ENCODE results near the gene AMELX. TPM values are rescaled to one million over a fixed set of nuclear protein-coding genes. Genes with fewer than 3 reads are reported as not detected.

Gene AMELX
- total and polyA plus RNA-seq, 12 donors: not detected

DNA sequence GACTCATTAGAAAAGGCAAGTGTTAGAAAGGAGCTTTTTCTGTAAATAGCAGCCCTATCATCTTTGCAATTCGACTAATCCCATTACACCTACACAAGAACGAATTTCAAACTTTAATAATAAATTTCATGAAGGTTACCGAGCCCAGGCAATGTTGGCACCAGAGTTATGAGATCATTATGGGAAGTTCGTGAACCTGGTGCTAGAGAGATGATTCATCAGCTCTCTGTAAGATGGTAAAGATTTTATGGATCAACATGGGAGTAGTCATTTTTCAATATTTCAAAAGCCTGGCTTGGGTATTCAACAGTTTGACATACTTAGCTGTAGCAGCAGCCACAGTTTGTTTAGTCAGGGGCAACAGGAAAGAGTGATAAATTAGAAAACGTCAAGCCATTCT is 35.8 kb downstream of the AMELX start:
- H3K4me1 ChIP-seq (replicated peaks in 1 of 2): no peaks in the 10 kb centered on the region
- DNase-seq: no peak
- intact Hi-C loops (cut with DNase I): no loop called here
- H3K9me3 ChIP-seq (replicated peaks in 1 of 3): no peaks in the 10 kb centered on the region
- WGBS, 4 donors: 30 to 36% (median 35%) methylated on average over 5 of the region's 5 CpGs
- TF ChIP-seq, protein P1, sequence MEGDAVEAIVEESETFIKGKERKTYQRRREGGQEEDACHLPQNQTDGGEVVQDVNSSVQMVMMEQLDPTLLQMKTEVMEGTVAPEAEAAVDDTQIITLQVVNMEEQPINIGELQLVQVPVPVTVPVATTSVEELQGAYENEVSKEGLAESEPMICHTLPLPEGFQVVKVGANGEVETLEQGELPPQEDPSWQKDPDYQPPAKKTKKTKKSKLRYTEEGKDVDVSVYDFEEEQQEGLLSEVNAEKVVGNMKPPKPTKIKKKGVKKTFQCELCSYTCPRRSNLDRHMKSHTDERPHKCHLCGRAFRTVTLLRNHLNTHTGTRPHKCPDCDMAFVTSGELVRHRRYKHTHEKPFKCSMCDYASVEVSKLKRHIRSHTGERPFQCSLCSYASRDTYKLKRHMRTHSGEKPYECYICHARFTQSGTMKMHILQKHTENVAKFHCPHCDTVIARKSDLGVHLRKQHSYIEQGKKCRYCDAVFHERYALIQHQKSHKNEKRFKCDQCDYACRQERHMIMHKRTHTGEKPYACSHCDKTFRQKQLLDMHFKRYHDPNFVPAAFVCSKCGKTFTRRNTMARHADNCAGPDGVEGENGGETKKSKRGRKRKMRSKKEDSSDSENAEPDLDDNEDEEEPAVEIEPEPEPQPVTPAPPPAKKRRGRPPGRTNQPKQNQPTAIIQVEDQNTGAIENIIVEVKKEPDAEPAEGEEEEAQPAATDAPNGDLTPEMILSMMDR (IDR thresholded peaks at IDR 0.05): no peak
- no peak overlapping the region for H3K27ac ChIP-seq
- no peaks in the 10 kb centered on the region for H3K36me3 ChIP-seq (replicated peaks in 1 of 2)
- no peaks in the 10 kb centered on the region for H3K27me3 ChIP-seq
- H3K4me3 ChIP-seq: no peak overlapping the region

- 65 to 75% (median 71%) methylated on average over 2 of the region's 2 CpGs for WGBS, 4 donors
- Histone ChIP-seq H3K4me3 (no peak overlapping the region), H3K27ac (no peak overlapping the region), H3K9me3 (replicated peaks in 1 of 3) (no peaks in the 10 kb centered on the region), H3K36me3 (replicated peaks in 1 of 2) (no peaks in the 10 kb centered on the region), H3K4me1 (replicated peaks in 1 of 2) (no peaks in the 10 kb centered on the region), H3K27me3 (no peaks in the 10 kb centered on the region)
- DNase-seq: no peak
- TF ChIP-seq, protein P1 (IDR thresholded peaks at IDR 0.05): no peak
- TF ChIP-seq POLR2A (IDR thresholded peaks at IDR 0.05): no peak
- intact Hi-C loops (cut with DNase I): no loop called here
These were observed 38.6 kb downstream of the AMELX start for GRCh38 chrX:11331788-11332187.

DNA sequence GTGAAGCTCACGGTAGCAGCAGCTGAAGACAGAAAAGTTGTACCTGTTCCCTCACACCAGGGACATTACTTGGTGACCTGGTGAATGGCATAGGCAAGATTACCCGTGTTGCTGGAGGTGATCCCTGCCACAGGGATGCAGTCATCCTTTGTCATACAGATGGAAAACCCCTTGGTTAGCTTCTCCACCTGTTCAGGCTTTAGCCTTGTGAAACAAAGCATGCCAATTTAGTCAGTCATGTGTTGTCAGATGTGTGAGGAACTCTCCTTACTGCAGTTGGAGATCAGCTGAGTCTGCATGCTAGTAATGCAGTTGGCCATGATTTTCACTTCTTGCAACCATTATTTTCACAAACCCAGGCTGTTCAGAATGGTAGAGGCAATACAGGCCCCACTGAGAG is 41.0 kb downstream of the AMELX start:
- Histone ChIP-seq H3K9me3 (replicated peaks in 1 of 3) (no peaks in the 10 kb centered on the region), H3K4me3 (no peak overlapping the region), H3K27me3 (no peaks in the 10 kb centered on the region), H3K27ac (no peak overlapping the region), H3K36me3 (replicated peaks in 1 of 2) (no peaks in the 10 kb centered on the region), H3K4me1 (replicated peaks in 1 of 2) (no peaks in the 10 kb centered on the region)
- no peak for DNase-seq
- intact Hi-C loops (cut with DNase I): no loop called here
- 50 to 75% (median 61%) methylated on average over 1 to 2 of the region's 2 CpGs for WGBS, 4 donors
- TF ChIP-seq, protein P1 (IDR thresholded peaks at IDR 0.05): no peak
- no peak for TF ChIP-seq POLR2A (IDR thresholded peaks at IDR 0.05)

GRCh38 chrX:11336201-11336600 is 43.0 kb downstream of the AMELX start:
- Histone ChIP-seq H3K4me3 (no peak overlapping the region), H3K9me3 (replicated peaks in 1 of 3) (no peaks in the 10 kb centered on the region), H3K27ac (no peak overlapping the region), H3K27me3 (no peaks in the 10 kb centered on the region), H3K36me3 (replicated peaks in 1 of 2) (no peaks in the 10 kb centered on the region), H3K4me1 (replicated peaks in 1 of 2) (no peaks in the 10 kb centered on the region)
- no peak for DNase-seq
- intact Hi-C loops (cut with DNase I): no loop called here
- 63 to 79% (median 66%) methylated on average over 2 of the region's 2 CpGs for WGBS, 4 donors
- TF ChIP-seq, protein P1 (IDR thresholded peaks at IDR 0.05): no peak
- no peak for TF ChIP-seq POLR2A (IDR thresholded peaks at IDR 0.05)
